Chondrocyte (in vitro differentiated cells): ENCODE results near the gene GRAMD2B. TPM values are rescaled to one million over a fixed set of nuclear protein-coding genes. Genes with fewer than 3 reads are reported as not detected.
A peak's percentile ranks its signal among the peaks of the same experiment; 100 is the strongest.

ENCODE experiments used
- DNase-seq: peaks from one replicate; pipeline ENCODE4 v3.0.0; 2021; ENCODE audit warnings: mixed read lengths, low spot score
- H3K27ac Mint-ChIP-seq: one replicate; pipeline ENCODE4 v1.8.0; 2021; ENCODE audit warnings: mild to moderate bottlenecking, moderate library complexity, mixed read lengths; ENCODE audit not compliant: unreplicated experiment
- H3K27me3 Mint-ChIP-seq: 2 replicates; pipeline ENCODE4 v1.8.0; 2021; ENCODE audit warnings: low read depth, mixed read lengths
- H3K36me3 Mint-ChIP-seq: 2 replicates; pipeline ENCODE4 v1.8.0; 2021; ENCODE audit warnings: low read depth, mixed read lengths
- H3K4me1 Mint-ChIP-seq: 2 replicates; pipeline ENCODE4 v1.8.0; 2021; ENCODE audit warnings: low read depth, mild to moderate bottlenecking, mixed read lengths
- H3K4me3 Mint-ChIP-seq: one replicate; pipeline ENCODE4 v1.8.0; 2021; ENCODE audit warnings: mild to moderate bottlenecking, moderate library complexity, mixed read lengths; ENCODE audit not compliant: unreplicated experiment
- H3K9me3 Mint-ChIP-seq: 2 replicates; pipeline ENCODE4 v1.8.0; 2021; ENCODE audit warnings: low read depth, mixed read lengths
- CTCF ChIP-seq: fragments of 200-600 bp; sonication (generic); IDR thresholded peaks from 2 replicates; pipeline ENCODE4 v1.5.0; 2021; ENCODE audit warnings: antibody characterized with exemption, mild to moderate bottlenecking, moderate library complexity
- total RNA-seq: library from RNA; stranded (reverse); gene quantifications from 3 replicates; pipeline ENCODE4 v1.2.1, GENCODE V29; 2021

Gene GRAMD2B
- total RNA-seq, 1 donor from 2014 or later, result 72.4 TPM

DNA sequence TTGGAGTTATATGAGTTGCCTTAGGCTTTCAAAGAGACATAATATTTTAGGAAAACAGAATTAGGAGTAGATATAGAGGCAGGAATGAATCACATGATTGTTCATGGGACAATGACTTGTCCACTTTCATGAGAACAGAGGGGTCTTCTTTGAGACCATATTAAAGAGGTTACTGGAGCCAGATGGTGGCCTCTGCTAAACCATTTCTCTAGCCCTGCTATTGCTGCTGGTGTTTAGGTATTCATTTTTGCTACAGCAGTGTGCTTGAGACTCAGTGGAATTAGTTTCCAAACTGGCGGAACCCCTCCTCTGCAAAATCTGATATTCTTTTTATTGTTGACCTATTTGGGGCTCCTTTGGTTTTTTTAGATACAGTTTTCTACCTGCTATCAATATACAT lies 31.3 kb downstream of the GRAMD2B start:
- Mint-ChIP-seq H3K4me1 (peaks cover 50% of the 10 kb centered on the region), H3K4me3 (no peak overlapping the region), H3K36me3 (peaks cover 36% of the 10 kb centered on the region), H3K27me3 (no peaks in the 10 kb centered on the region), H3K27ac (peak overlapping the region; percentile 13), H3K9me3 (no peaks in the 10 kb centered on the region)
- TF ChIP-seq CTCF, result no peak
- no peak for DNase-seq

DNA sequence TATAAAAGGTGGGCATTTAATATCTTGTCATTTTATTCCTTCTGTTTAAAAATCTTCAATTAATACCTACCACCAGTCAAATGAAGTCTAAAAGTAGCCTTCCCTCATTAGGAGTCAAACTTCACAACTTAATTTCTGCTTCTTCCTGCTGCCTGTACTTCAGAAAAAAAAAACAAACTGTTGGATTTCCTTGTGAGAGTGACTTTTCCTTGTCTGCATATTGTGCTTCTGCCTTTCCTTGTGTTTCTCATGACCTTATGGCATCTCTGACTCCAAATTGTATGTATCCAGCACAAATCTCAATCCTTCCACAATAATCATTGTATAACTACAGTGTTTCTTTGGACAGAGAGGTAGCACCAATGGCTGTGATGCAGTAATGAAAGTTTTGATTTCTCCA lies 32.1 kb downstream of the GRAMD2B start:
- H3K4me1 Mint-ChIP-seq, result peaks cover 42% of the 10 kb centered on the region
- H3K27ac Mint-ChIP-seq, result peak overlapping the region; percentile 2
- H3K36me3 Mint-ChIP-seq, result peaks cover 36% of the 10 kb centered on the region
- no peak for DNase-seq
- no peak overlapping the region for H3K4me3 Mint-ChIP-seq
- no peaks in the 10 kb centered on the region for H3K27me3 Mint-ChIP-seq
- H3K9me3 Mint-ChIP-seq, result no peaks in the 10 kb centered on the region
- TF ChIP-seq CTCF, result no peak

- Mint-ChIP-seq H3K9me3 (no peaks in the 10 kb centered on the region), H3K27me3 (no peaks in the 10 kb centered on the region), H3K27ac (peak overlapping the region; percentile 13), H3K36me3 (peaks cover 37% of the 10 kb centered on the region), H3K4me1 (peaks cover 38% of the 10 kb centered on the region), H3K4me3 (no peak overlapping the region)
- TF ChIP-seq CTCF, result no peak
- no peak for DNase-seq
Observed at GRCh38 chr5:126455728-126456127, 32.5 kb downstream of the GRAMD2B start.

- Mint-ChIP-seq H3K4me3 (no peak overlapping the region), H3K9me3 (no peaks in the 10 kb centered on the region), H3K27me3 (no peaks in the 10 kb centered on the region), H3K4me1 (peaks cover 39% of the 10 kb centered on the region), H3K27ac (no peak overlapping the region), H3K36me3 (peaks cover 37% of the 10 kb centered on the region)
- DNase-seq, result no peak
- no peak for TF ChIP-seq CTCF
Observed at GRCh38 chr5:126456217-126456820, 33.1 kb downstream of the GRAMD2B start.

- peak overlapping the region; percentile 9 for H3K27ac Mint-ChIP-seq
- no peak overlapping the region for H3K4me3 Mint-ChIP-seq
- no peaks in the 10 kb centered on the region for H3K27me3 Mint-ChIP-seq
- peaks cover 24% of the 10 kb centered on the region for H3K36me3 Mint-ChIP-seq
- no peak for DNase-seq
- no peaks in the 10 kb centered on the region for H3K9me3 Mint-ChIP-seq
- TF ChIP-seq CTCF, result no peak
- peaks cover 27% of the 10 kb centered on the region for H3K4me1 Mint-ChIP-seq
Observed at GRCh38 chr5:126460459-126460858, 37.2 kb downstream of the GRAMD2B start.
